Hematopoietic multipotent progenitor cell treated with erythropoietin and hydrocortisone succinate and interleukin-3 and kit ligand, for 6 days (in vitro differentiated cells): ENCODE data around the gene CACNA1C.

Experiments
- DNase-seq: peaks from one replicate; pipeline ENCODE4 v3.0.0-alpha.2; 2015

CACNA1C gene

GRCh38 chr12:2035431-2036055 is 17.2 kb upstream of the CACNA1C start:
- DNase-seq: no peak

- DNase-seq: no peak
Observed at GRCh38 chr12:2039034-2039433, 13.8 kb upstream of the CACNA1C start.

GRCh38 chr12:2043054-2043453 is 9.7 kb upstream of the CACNA1C start:
- no peak for DNase-seq

GRCh38 chr12:2044165-2044564 is 8.6 kb upstream of the CACNA1C start:
- no peak for DNase-seq

GRCh38 chr12:2046957-2047356 is 5.8 kb upstream of the CACNA1C start:
- no peak for DNase-seq

GRCh38 chr12:2047752-2048151 is 5.0 kb upstream of the CACNA1C start:
- no peak for DNase-seq

GRCh38 chr12:2049604-2050540 is 2.9 kb upstream of the CACNA1C start:
- DNase-seq: no peak

- DNase-seq: no peak
Observed at GRCh38 chr12:2051700-2052621, 826 bp upstream of the CACNA1C start.

- no peak for DNase-seq
Observed at GRCh38 chr12:2053691-2054090, 904 bp downstream of the CACNA1C start.

- DNase-seq: no peak
Observed at GRCh38 chr12:2054091-2055018, 1.6 kb downstream of the CACNA1C start.

- DNase-seq: peak; percentile 82
Observed at GRCh38 chr12:2057041-2057794, 4.4 kb downstream of the CACNA1C start.

- no peak for DNase-seq
Observed at GRCh38 chr12:2057795-2058408, 5.1 kb downstream of the CACNA1C start.

- no peak for DNase-seq
Observed at GRCh38 chr12:2058837-2059236, 6.0 kb downstream of the CACNA1C start.

- no peak for DNase-seq
Observed at GRCh38 chr12:2061402-2061801, 8.6 kb downstream of the CACNA1C start.

GRCh38 chr12:2064071-2064507 is 11.3 kb downstream of the CACNA1C start:
- peak; percentile 44 for DNase-seq

GRCh38 chr12:2068653-2069052 is 15.9 kb downstream of the CACNA1C start:
- DNase-seq: no peak

- no peak for DNase-seq
Observed at GRCh38 chr12:2070440-2071045, 17.8 kb downstream of the CACNA1C start.

- DNase-seq: no peak
Observed at GRCh38 chr12:2074792-2075191, 22.0 kb downstream of the CACNA1C start.

GRCh38 chr12:2075508-2076195 is 22.9 kb downstream of the CACNA1C start:
- DNase-seq: no peak

GRCh38 chr12:2076196-2076570 is 23.4 kb downstream of the CACNA1C start:
- no peak for DNase-seq
